HFFc6 (cell line): ENCODE data around the gene SLC1A1. TPM values are rescaled to one million over a fixed set of nuclear protein-coding genes. Genes with fewer than 3 reads are reported as not detected.

Experiments used
- DNase-seq: peaks from one replicate; pipeline ENCODE4 v3.0.0-alpha.2; 2018
- H3K27ac Mint-ChIP-seq: 2 replicates; pipeline ENCODE4 v1.8.0; 2020; ENCODE audit warnings: mild to moderate bottlenecking, mixed read lengths
- H3K27me3 Mint-ChIP-seq: 2 replicates; pipeline ENCODE4 v1.8.0; 2021; ENCODE audit warnings: mild to moderate bottlenecking, moderate library complexity, mixed read lengths; ENCODE audit not compliant: insufficient read depth
- H3K36me3 Mint-ChIP-seq: 2 replicates; pipeline ENCODE4 v1.8.0; 2021; ENCODE audit warnings: low read depth, mixed read lengths
- H3K4me1 Mint-ChIP-seq: 2 replicates; pipeline ENCODE4 v1.8.0; 2020; ENCODE audit warnings: low read depth, mixed read lengths
- H3K4me3 Mint-ChIP-seq: 2 replicates; pipeline ENCODE4 v1.8.0; 2020; ENCODE audit warnings: mild to moderate bottlenecking, moderate library complexity, mixed read lengths
- H3K9me3 Mint-ChIP-seq: 2 replicates; pipeline ENCODE4 v1.8.0; 2020; ENCODE audit warnings: mild to moderate bottlenecking, mixed read lengths
- CTCF ChIP-seq: fragments of 200-600 bp; sonication (generic); IDR thresholded peaks from 2 replicates; pipeline ENCODE4 v1.5.0; 2021; ENCODE audit warnings: antibody characterized with exemption, mild to moderate bottlenecking
- total RNA-seq, 6 experiments: library from RNA; stranded (reverse); fragmentation: NEBNext Ultra II Directional; extraction: Animal tissue kit (Norgen Biotek cat#: 25700); gene quantifications; 2 replicates in 1 of 6; 3 replicates in 5 of 6; pipeline ENCODE4 v1.2.3, GENCODE V29; 2021

The SLC1A1 gene
- total RNA-seq, 6 experiments from 2014 or later = 0.43 to 1.4 (median 0.79) TPM

GRCh38 chr9:4503103-4503502, 12.8 kb downstream of the SLC1A1 start:
- Mint-ChIP-seq H3K27ac (no peak overlapping the region), H3K36me3 (no peaks in the 10 kb centered on the region), H3K4me1 (peaks cover 11% of the 10 kb centered on the region), H3K27me3 (peaks cover 5% of the 10 kb centered on the region), H3K9me3 (no peaks in the 10 kb centered on the region), H3K4me3 (no peak overlapping the region)
- no peak for DNase-seq
- no peak for TF ChIP-seq CTCF

GRCh38 chr9:4504250-4504649, 14.0 kb downstream of the SLC1A1 start:
- no peaks in the 10 kb centered on the region for H3K36me3 Mint-ChIP-seq
- no peak overlapping the region for H3K27ac Mint-ChIP-seq
- peaks cover 3% of the 10 kb centered on the region for H3K27me3 Mint-ChIP-seq
- TF ChIP-seq CTCF = no peak
- H3K4me3 Mint-ChIP-seq = no peak overlapping the region
- no peaks in the 10 kb centered on the region for H3K9me3 Mint-ChIP-seq
- peaks cover 22% of the 10 kb centered on the region for H3K4me1 Mint-ChIP-seq
- DNase-seq = no peak

GRCh38 chr9:4506490-4506889, 16.2 kb downstream of the SLC1A1 start:
- no peak for DNase-seq

GRCh38 chr9:4507306-4508130, 17.2 kb downstream of the SLC1A1 start:
- Mint-ChIP-seq H3K27me3 (peaks cover 5% of the 10 kb centered on the region), H3K4me1 (peaks cover 34% of the 10 kb centered on the region), H3K27ac (peak overlapping the region; percentile 38; the same call in 1 of the 2 replicates), H3K9me3 (no peaks in the 10 kb centered on the region), H3K4me3 (peak overlapping the region; percentile 26; the same call in 1 of the 2 replicates), H3K36me3 (no peaks in the 10 kb centered on the region)
- TF ChIP-seq CTCF = no peak
- DNase-seq = no peak

More at GRCh38 chr9:4506490-4506889, 16.2 kb downstream of the SLC1A1 start:
- Mint-ChIP-seq H3K27me3 (peaks cover 5% of the 10 kb centered on the region), H3K4me3 (no peak overlapping the region), H3K36me3 (no peaks in the 10 kb centered on the region), H3K27ac (peak overlapping the region; percentile 37; the same call in 1 of the 2 replicates), H3K4me1 (peaks cover 34% of the 10 kb centered on the region), H3K9me3 (no peaks in the 10 kb centered on the region)
- TF ChIP-seq CTCF = no peak

- Mint-ChIP-seq H3K9me3 (no peaks in the 10 kb centered on the region), H3K4me3 (peak overlapping the region; percentile 65), H3K27ac (peak overlapping the region; percentile 86), H3K36me3 (no peaks in the 10 kb centered on the region), H3K4me1 (peaks cover 34% of the 10 kb centered on the region), H3K27me3 (peaks cover 5% of the 10 kb centered on the region)
- no peak for TF ChIP-seq CTCF
- peak; percentile 74 for DNase-seq
Measured at GRCh38 chr9:4508246-4508906, 18.1 kb downstream of the SLC1A1 start.
